ENCODE measurements around the gene MTUS2.
"Not testable (repeated sequence)": the region's sequence is repeated elsewhere in the genome, so short reads cannot be mapped to it uniquely, and the experiment has no call there.

Gene MTUS2

GRCh38 chr13:28955264-28955966, 135.3 kb downstream of the MTUS2 start:
- in situ Hi-C loops (cut with MboI; ENCODE audit: low sequenced_read_pairs), result no loop called here

GRCh38 chr13:28958018-28958417, 137.9 kb downstream of the MTUS2 start:
- in situ Hi-C loops (cut with MboI; ENCODE audit: low sequenced_read_pairs), result no loop called here

GRCh38 chr13:28958441-28958840, 138.3 kb downstream of the MTUS2 start:
- in situ Hi-C loops (cut with MboI; ENCODE audit: low sequenced_read_pairs), result no loop called here

- in situ Hi-C loops (cut with MboI; ENCODE audit: low sequenced_read_pairs), result no loop called here
These were observed 143.9 kb downstream of the MTUS2 start for GRCh38 chr13:28964052-28964451.

- in situ Hi-C loops (cut with MboI; ENCODE audit: low sequenced_read_pairs), result no loop called here
These were observed 144.7 kb downstream of the MTUS2 start for GRCh38 chr13:28964803-28965202.

- in situ Hi-C loops (cut with MboI; ENCODE audit: low sequenced_read_pairs), result no loop called here
These were observed 147.1 kb downstream of the MTUS2 start for GRCh38 chr13:28967029-28967915.

- in situ Hi-C loops (cut with MboI; ENCODE audit: low sequenced_read_pairs), result no loop called here
These were observed 156.1 kb downstream of the MTUS2 start for GRCh38 chr13:28976195-28976594.

- in situ Hi-C loops (cut with MboI; ENCODE audit: low sequenced_read_pairs), result no loop called here
These were observed 156.5 kb downstream of the MTUS2 start for GRCh38 chr13:28976636-28977035.

GRCh38 chr13:28978574-28978973, 158.4 kb downstream of the MTUS2 start:
- in situ Hi-C loops (cut with MboI; ENCODE audit: low sequenced_read_pairs), result no loop called here

- in situ Hi-C loops (cut with MboI; ENCODE audit: low sequenced_read_pairs), result no loop called here
These were observed 161.4 kb downstream of the MTUS2 start for GRCh38 chr13:28981530-28981929.

GRCh38 chr13:28983641-28984040, 163.5 kb downstream of the MTUS2 start:
- in situ Hi-C loops (cut with MboI; ENCODE audit: low sequenced_read_pairs), result no loop called here

GRCh38 chr13:28984326-28984725, 164.2 kb downstream of the MTUS2 start:
- in situ Hi-C loops (cut with MboI; ENCODE audit: low sequenced_read_pairs), result no loop called here

GRCh38 chr13:28984825-28985224, 164.7 kb downstream of the MTUS2 start:
- in situ Hi-C loops (cut with MboI; ENCODE audit: low sequenced_read_pairs), result no loop called here

- in situ Hi-C loops (cut with MboI; ENCODE audit: low sequenced_read_pairs), result not testable (repeated sequence)
These were observed 170.2 kb downstream of the MTUS2 start for GRCh38 chr13:28990378-28990777.

- in situ Hi-C loops (cut with MboI; ENCODE audit: low sequenced_read_pairs), result no loop called here
These were observed 171.6 kb downstream of the MTUS2 start for GRCh38 chr13:28991764-28992163.

GRCh38 chr13:29000826-29001225, 180.7 kb downstream of the MTUS2 start:
- in situ Hi-C loops (cut with MboI; ENCODE audit: low sequenced_read_pairs), result no loop called here

- in situ Hi-C loops (cut with MboI; ENCODE audit: low sequenced_read_pairs), result no loop called here
These were observed 185.1 kb downstream of the MTUS2 start for GRCh38 chr13:29005035-29005762.

GRCh38 chr13:29005763-29006120, 185.6 kb downstream of the MTUS2 start:
- in situ Hi-C loops (cut with MboI; ENCODE audit: low sequenced_read_pairs), result no loop called here

GRCh38 chr13:29006359-29006850, 186.3 kb downstream of the MTUS2 start:
- in situ Hi-C loops (cut with MboI; ENCODE audit: low sequenced_read_pairs), result no loop called here

- in situ Hi-C loops (cut with MboI; ENCODE audit: low sequenced_read_pairs), result no loop called here
These were observed 188.2 kb downstream of the MTUS2 start for GRCh38 chr13:29008296-29008695.

- in situ Hi-C loops (cut with MboI; ENCODE audit: low sequenced_read_pairs), result no loop called here
These were observed 200.2 kb downstream of the MTUS2 start for GRCh38 chr13:29020314-29020713.

Measured in HL-60/S4 (cell line).